ENCODE results near the gene COMP. TPM values are rescaled to one million over a fixed set of nuclear protein-coding genes. Genes with fewer than 3 reads are reported as not detected.

COMP gene
- total and polyA plus RNA-seq, 10 of the 15 experiments (the other 5 are each of a cell fraction or from before 2014, with no cell fraction given) = 0.17 TPM; not detected in 9

- BruUV-seq (replicated peaks) = no TSS peak
- WGBS (ENCODE audit: insufficient coverage, insufficient replicate concordance, low lambda C conversion rate, missing lambda C conversion rate) = 68% methylated on average over 15 of the region's 15 CpGs
- FAIRE-seq = no peak
- no peak for DNase-seq (ENCODE audit: low read depth, low spot score)
- Histone ChIP-seq H3K9me3 (replicated peaks; ENCODE audit: control insufficient read depth, insufficient read depth, low read length) (no peaks in the 10 kb centered on the region; the same call in 2 of the 3 replicates), H2AFZ (ENCODE audit: control insufficient read depth, low read depth, low read length) (no peak overlapping the region), H3K36me3 (ENCODE audit: control insufficient read depth in 2 of 2, insufficient read depth in 2 of 2, low read length in 1 of 2) (no peaks in the 10 kb centered on the region), H3K9ac (ENCODE audit: control insufficient read depth, insufficient read depth, low read length) (no peak overlapping the region), H3K4me2 (ENCODE audit: control insufficient read depth, insufficient read depth) (no peak overlapping the region), H3K27me3 (replicated peaks in 1 of 2; ENCODE audit: control insufficient read depth in 2 of 2, insufficient read depth in 2 of 2, low read length in 1 of 2) (no peaks in the 10 kb centered on the region; a peak in 1 of 4 replicates), H3K4me1 (ENCODE audit: control insufficient read depth, insufficient read depth, low read length) (no peaks in the 10 kb centered on the region), H3K79me2 (ENCODE audit: control insufficient read depth, insufficient read depth, low read length) (no peaks in the 10 kb centered on the region), H3K27ac (ENCODE audit: control insufficient read depth, insufficient read depth) (no peak overlapping the region), H3K4me3 (no peak overlapping the region), H4K20me1 (ENCODE audit: control insufficient read depth, insufficient read depth) (no peaks in the 10 kb centered on the region)
- in situ Hi-C loops (cut with MboI) = no loop called here
- ChIA-PET SMC1A (ENCODE audit: uncharacterized antibody, unreplicated experiment) (no interaction called here), CTCF (no interaction called here), POLR2A (interaction anchor here (0.6 kb wide), 1 partner anchor 52 kb away, joined by 3 read pairs; no protein-coding TSS in a partner anchor), RAD21 (ENCODE audit: unreplicated experiment) (no interaction called here)
- no peak for ATAC-seq
- intact Hi-C loops (cut with micrococcal nuclease; ENCODE audit: unreplicated experiment) = no loop called here
- TF ChIP-seq NFXL1 (IDR thresholded peaks at IDR 0.05; ENCODE audit: borderline replicate concordance) = no peak
- TF ChIP-seq TCF7 (IDR thresholded peaks at IDR 0.05; ENCODE audit: borderline replicate concordance) = no peak
- TF ChIP-seq EP300 (IDR thresholded peaks at IDR 0.05; ENCODE audit: borderline replicate concordance in 1 of 2, control insufficient read depth in 1 of 2, low read depth in 2 of 2, low read length in 2 of 2) = no peak
- no peak for TF ChIP-seq YY1 (IDR thresholded peaks at IDR 0.05; ENCODE audit: low read depth, low read length)
- no peak for TF ChIP-seq CBX5 (IDR thresholded peaks at IDR 0.05; ENCODE audit: low read depth)
Observed at GRCh38 chr19:18804139-18804601, 13.1 kb upstream of the COMP start.

- RAD21 ChIA-PET (ENCODE audit: unreplicated experiment) = no interaction called here
- WGBS (ENCODE audit: insufficient coverage, insufficient replicate concordance, low lambda C conversion rate, missing lambda C conversion rate) = 63% methylated on average over 4 of the region's 5 CpGs
- CTCF ChIA-PET = no interaction called here
- SMC1A ChIA-PET (ENCODE audit: uncharacterized antibody, unreplicated experiment) = no interaction called here
- Histone ChIP-seq H3K9ac (ENCODE audit: control insufficient read depth, insufficient read depth, low read length) (no peak overlapping the region), H3K4me1 (ENCODE audit: control insufficient read depth, insufficient read depth, low read length) (no peaks in the 10 kb centered on the region), H3K4me2 (ENCODE audit: control insufficient read depth, insufficient read depth) (no peak overlapping the region), H3K4me3 (no peak overlapping the region), H3K36me3 (ENCODE audit: control insufficient read depth in 2 of 2, insufficient read depth in 2 of 2, low read length in 1 of 2) (no peaks in the 10 kb centered on the region), H3K79me2 (ENCODE audit: control insufficient read depth, insufficient read depth, low read length) (no peaks in the 10 kb centered on the region), H3K27me3 (replicated peaks in 1 of 2; ENCODE audit: control insufficient read depth in 2 of 2, insufficient read depth in 2 of 2, low read length in 1 of 2) (peaks cover 0 to 3% of the 10 kb centered on the region in 2 experiments; a peak in 2 of 4 replicates), H2AFZ (ENCODE audit: control insufficient read depth, low read depth, low read length) (no peak overlapping the region), H3K27ac (ENCODE audit: control insufficient read depth, insufficient read depth) (no peak overlapping the region), H4K20me1 (ENCODE audit: control insufficient read depth, insufficient read depth) (no peaks in the 10 kb centered on the region), H3K9me3 (replicated peaks; ENCODE audit: control insufficient read depth, insufficient read depth, low read length) (no peaks in the 10 kb centered on the region; the same call in 2 of the 3 replicates)
- no peak for DNase-seq (ENCODE audit: low read depth, low spot score)
- no peak for TF ChIP-seq CREM (IDR thresholded peaks at IDR 0.05; ENCODE audit: low read depth)
- no peak for TF ChIP-seq NR2C2 (IDR thresholded peaks at IDR 0.05; ENCODE audit: borderline replicate concordance, control insufficient read depth, insufficient read length, low read depth)
- TF ChIP-seq ZNF384 (IDR thresholded peaks at IDR 0.05; ENCODE audit: borderline replicate concordance, low read depth, low read length) = no peak
- intact Hi-C loops (cut with micrococcal nuclease; ENCODE audit: unreplicated experiment) = no loop called here
- in situ Hi-C loops (cut with MboI) = no loop called here
- no TSS peak for BruUV-seq (replicated peaks)
- no peak for ATAC-seq
- FAIRE-seq = no peak
- POLR2A ChIA-PET = interaction anchor here (0.6 kb wide), 2 partner anchors 51 to 390 kb away, joined by 3 to 4 read pairs; no protein-coding TSS in a partner anchor
Observed at GRCh38 chr19:18803550-18804138, 12.5 kb upstream of the COMP start.

All from GM12878 (cell line).